ENCODE data around the gene ART3. TPM values are rescaled to one million over a fixed set of nuclear protein-coding genes. Genes with fewer than 3 reads are reported as not detected.

The ART3 gene
- polyA plus RNA-seq, 1 of the 3 experiments (the other 2 are of a cell fraction), result not detected

Other genes with a start within 250 kb of the ART3 start
- not detected in 2 replicates for gene PPEF2, start 172.3 kb upstream of the ART3 start, polyA plus RNA-seq (2012; rRNA removed)
- 3.4 and 3.5 TPM in 2 replicates for gene NAAA, start 133.7 kb upstream of the ART3 start, polyA plus RNA-seq (2012; rRNA removed)
- 12.6 and 16.3 TPM in 2 replicates for gene SDAD1, start 83.8 kb upstream of the ART3 start, polyA plus RNA-seq (2012; rRNA removed)
- not detected in 2 replicates for gene CXCL9, start 67.2 kb upstream of the ART3 start, polyA plus RNA-seq (2012; rRNA removed)
- not detected in 2 replicates for gene CXCL10, start 51.2 kb upstream of the ART3 start, polyA plus RNA-seq (2012; rRNA removed)
- not detected in 2 replicates for gene CXCL11, start 38.6 kb upstream of the ART3 start, polyA plus RNA-seq (2012; rRNA removed)
- gene NUP54, start 73.7 kb downstream of the ART3 start, polyA plus RNA-seq (2012; rRNA removed), result 19.4 and 20.4 TPM in 2 replicates
- 81.3 and 82.6 TPM in 2 replicates for gene SCARB2, start 139.1 kb downstream of the ART3 start, polyA plus RNA-seq (2012; rRNA removed)
- 1.8 and 2.5 TPM in 2 replicates for gene FAM47E, start 177.0 kb downstream of the ART3 start, polyA plus RNA-seq (2012; rRNA removed)
- 1.6 and 1.8 TPM in 2 replicates for gene STBD1, start 232.0 kb downstream of the ART3 start, polyA plus RNA-seq (2012; rRNA removed)

All from SK-N-SH (cell line).